ENCODE results near the gene MYDGF. TPM values are rescaled to one million over a fixed set of nuclear protein-coding genes. Genes with fewer than 3 reads are reported as not detected.
A peak's percentile ranks its signal among the peaks of the same experiment; 100 is the strongest.

MYDGF gene
- total and polyA plus RNA-seq, 2 of the 13 experiments (the other 11 are each of a cell fraction or from before 2014, with no cell fraction given): 116 to 198 TPM

DNA sequence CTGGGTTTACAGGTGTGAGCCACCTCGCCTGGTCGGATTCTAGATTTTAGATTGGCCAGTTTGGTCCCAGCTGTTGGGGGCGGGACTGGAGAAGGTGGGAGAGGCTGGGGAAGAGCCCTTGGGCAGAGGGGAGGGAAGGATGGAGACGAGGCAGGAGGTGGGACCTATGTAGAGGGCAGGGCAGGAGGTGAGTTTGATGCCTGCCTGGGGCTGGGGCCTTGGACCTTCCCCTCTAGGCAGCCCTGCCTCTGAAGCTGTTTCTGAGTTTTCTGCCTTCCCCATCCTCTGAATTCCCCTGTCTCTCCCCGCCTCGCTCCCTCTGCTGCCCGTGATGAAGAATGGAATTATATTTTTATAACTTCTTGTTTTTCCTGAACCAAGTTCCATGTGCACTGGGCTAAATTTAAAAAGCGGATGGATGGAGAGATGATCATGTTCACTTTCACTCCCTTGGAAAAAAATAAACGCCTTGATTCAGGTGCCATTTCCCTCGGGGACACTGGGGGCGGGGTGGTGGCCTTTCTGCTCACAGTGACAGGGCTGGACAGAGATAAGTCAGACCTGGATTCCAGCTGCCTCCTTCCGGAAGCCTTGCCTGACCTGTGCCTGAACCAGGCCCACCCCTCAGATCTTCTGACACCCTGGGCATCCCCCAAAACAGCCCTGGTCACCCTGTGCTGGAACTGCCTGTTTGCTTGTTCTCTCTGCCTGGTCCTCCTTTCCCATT lies 47.3 kb downstream of the MYDGF start (continued):
- TF ChIP-seq, protein P1, sequence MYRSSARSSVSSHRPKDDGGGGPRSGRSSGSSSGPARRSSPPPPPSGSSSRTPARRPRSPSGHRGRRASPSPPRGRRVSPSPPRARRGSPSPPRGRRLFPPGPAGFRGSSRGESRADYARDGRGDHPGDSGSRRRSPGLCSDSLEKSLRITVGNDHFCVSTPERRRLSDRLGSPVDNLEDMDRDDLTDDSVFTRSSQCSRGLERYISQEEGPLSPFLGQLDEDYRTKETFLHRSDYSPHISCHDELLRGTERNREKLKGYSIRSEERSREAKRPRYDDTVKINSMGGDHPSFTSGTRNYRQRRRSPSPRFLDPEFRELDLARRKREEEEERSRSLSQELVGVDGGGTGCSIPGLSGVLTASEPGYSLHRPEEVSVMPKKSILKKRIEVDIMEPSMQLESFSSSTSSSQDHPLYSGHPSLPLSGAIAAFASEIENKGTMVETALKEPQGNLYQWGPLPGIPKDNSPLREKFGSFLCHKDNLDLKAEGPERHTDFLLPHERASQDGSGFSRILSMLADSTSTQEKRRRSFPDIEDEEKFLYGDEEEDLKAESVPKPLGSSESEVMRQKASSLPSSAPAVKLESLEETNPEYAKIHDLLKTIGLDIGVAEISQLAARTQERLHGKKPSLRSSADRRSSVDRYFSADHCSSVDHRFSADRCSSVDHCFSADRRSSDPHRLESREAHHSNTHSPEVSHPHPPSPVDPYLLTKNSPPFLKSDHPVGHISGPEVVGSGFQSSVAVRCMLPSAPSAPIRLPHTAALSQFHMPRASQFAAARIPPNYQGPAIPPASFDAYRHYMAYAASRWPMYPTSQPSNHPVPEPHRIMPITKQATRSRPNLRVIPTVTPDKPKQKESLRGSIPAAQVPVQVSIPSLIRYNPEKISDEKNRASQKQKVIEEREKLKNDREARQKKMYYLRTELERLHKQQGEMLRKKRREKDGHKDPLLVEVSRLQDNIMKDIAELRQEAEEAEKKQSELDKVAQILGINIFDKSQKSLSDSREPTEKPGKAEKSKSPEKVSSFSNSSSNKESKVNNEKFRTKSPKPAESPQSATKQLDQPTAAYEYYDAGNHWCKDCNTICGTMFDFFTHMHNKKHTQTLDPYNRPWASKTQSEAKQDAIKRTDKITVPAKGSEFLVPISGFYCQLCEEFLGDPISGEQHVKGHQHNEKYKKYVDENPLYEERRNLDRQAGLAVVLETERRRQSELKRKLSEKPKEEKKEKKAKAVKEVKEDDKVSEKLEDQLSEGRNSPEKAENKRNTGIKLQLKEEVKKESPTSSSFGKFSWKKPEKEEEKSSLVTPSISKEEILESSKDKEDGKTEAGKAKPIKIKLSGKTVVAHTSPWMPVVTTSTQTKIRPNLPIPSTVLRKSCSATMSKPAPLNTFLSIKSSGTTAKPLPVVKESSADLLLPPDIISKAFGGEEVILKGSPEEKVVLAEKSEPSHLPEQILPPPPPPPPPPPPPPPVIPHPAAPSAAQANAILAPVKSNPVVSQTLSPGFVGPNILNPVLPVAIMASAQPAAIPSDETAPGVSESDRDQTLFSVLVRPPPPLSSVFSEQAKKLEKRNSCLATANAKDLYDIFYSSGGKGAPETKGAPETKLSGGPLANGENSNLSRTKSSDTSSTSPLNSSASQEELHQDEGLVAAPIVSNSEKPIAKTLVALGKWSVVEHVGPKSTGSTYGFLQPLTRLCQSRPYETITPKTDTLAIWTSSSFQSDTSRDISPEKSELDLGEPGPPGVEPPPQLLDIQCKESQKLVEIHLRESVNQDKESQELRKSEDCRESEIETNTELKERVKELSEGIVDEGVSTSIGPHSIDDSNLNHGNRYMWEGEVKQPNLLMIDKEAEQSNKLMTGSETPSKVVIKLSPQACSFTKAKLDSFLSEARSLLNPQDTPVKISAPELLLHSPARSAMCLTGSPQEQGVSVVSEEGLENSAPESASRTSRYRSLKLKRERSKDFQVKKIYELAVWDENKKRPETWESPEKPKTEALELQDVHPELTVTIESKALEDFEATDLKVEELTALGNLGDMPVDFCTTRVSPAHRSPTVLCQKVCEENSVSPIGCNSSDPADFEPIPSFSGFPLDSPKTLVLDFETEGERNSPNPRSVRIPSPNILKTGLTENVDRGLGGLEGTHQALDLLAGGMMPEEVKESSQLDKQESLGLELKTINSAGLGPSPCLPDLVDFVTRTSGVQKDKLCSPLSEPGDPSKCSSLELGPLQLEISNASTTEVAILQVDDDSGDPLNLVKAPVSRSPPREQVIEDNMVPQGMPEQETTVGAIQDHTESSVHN (CRISPR knock-in tag; IDR thresholded peaks at IDR 0.05): no peak
- TF ChIP-seq RARG (CRISPR knock-in tag; IDR thresholded peaks at IDR 0.05; ENCODE audit: low read depth): no peak
- no peak for TF ChIP-seq ZNF225 (CRISPR knock-in tag; IDR thresholded peaks at IDR 0.05)
- no peak for TF ChIP-seq CHD2 (IDR thresholded peaks at IDR 0.05; ENCODE audit: low read depth, low read length)
- TF ChIP-seq GTF2F1 (IDR thresholded peaks at IDR 0.05; ENCODE audit: low read length): no peak
- TF ChIP-seq ZNF281 (CRISPR knock-in tag; IDR thresholded peaks at IDR 0.05; ENCODE audit: borderline replicate concordance): no peak
- TF ChIP-seq ZBTB14 (CRISPR knock-in tag; IDR thresholded peaks at IDR 0.05): no peak
- no peak for TF ChIP-seq ZSCAN12 (CRISPR knock-in tag; IDR thresholded peaks at IDR 0.05)
- TF ChIP-seq RELA (CRISPR knock-in tag; IDR thresholded peaks at IDR 0.05): no peak
- TF ChIP-seq, protein P2, sequence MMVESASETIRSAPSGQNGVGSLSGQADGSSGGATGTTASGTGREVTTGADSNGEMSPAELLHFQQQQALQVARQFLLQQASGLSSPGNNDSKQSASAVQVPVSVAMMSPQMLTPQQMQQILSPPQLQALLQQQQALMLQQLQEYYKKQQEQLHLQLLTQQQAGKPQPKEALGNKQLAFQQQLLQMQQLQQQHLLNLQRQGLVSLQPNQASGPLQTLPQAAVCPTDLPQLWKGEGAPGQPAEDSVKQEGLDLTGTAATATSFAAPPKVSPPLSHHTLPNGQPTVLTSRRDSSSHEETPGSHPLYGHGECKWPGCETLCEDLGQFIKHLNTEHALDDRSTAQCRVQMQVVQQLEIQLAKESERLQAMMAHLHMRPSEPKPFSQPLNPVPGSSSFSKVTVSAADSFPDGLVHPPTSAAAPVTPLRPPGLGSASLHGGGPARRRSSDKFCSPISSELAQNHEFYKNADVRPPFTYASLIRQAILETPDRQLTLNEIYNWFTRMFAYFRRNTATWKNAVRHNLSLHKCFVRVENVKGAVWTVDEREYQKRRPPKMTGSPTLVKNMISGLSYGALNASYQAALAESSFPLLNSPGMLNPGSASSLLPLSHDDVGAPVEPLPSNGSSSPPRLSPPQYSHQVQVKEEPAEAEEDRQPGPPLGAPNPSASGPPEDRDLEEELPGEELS (CRISPR knock-in tag; IDR thresholded peaks at IDR 0.05): no peak; the same call in 1 of the 2 replicates
- TF ChIP-seq HDAC1 (CRISPR knock-in tag; IDR thresholded peaks at IDR 0.05): peak; percentile 0; the same call in 1 of the 2 replicates
- 0 out of 2 replicates have a peak, but pooled peaks have one; percentile 12 for TF ChIP-seq MEF2D (CRISPR knock-in tag; IDR thresholded peaks at IDR 0.05)
- TF ChIP-seq RFXAP (CRISPR knock-in tag; IDR thresholded peaks at IDR 0.05; ENCODE audit: borderline replicate concordance): no peak
- TF ChIP-seq FOXK1 (CRISPR knock-in tag; IDR thresholded peaks at IDR 0.05; ENCODE audit: borderline replicate concordance, low read depth): no peak
- peak; percentile 78 for TF ChIP-seq ZKSCAN5 (CRISPR knock-in tag; IDR thresholded peaks at IDR 0.05)

All from HepG2 (cell line).